Adrenal gland (tissue), 12 donors: ENCODE measurements around the gene SGMS1. TPM values are rescaled to one million over a fixed set of nuclear protein-coding genes. Genes with fewer than 3 reads are reported as not detected.

ENCODE experiments used
- DNase-seq, 7 donors: peaks; one replicate each; pipeline ENCODE4 v3.0.0-alpha.2; 2019 to 2020
- H3K27ac ChIP-seq, 5 donors: fragments of 200-600 bp; sonication (generic) in 4 of 5; 1 replicate in 3 of 5; 2 replicates in 2 of 5; pipeline versions ENCODE4 v1.5.1 to v1.8.0; 2016 to 2020; ENCODE audit warnings: mild to moderate bottlenecking in 1 of 5
- H3K27me3 ChIP-seq: fragments of 200-600 bp; 2 replicates; pipeline ENCODE4 v1.8.0; 2021
- H3K36me3 ChIP-seq, 2 donors: fragments of 200-600 bp; replicated peaks in 1 of 2; 1 replicate in 1 of 2; 2 replicates in 1 of 2; pipeline versions ENCODE4 v1.5.1 to v1.8.0; 2018 to 2022
- H3K4me1 ChIP-seq, 2 donors: fragments of 200-600 bp; replicated peaks in 1 of 2; 1 replicate in 1 of 2; 2 replicates in 1 of 2; pipeline versions ENCODE4 v1.5.1 to v1.8.0; 2018 to 2021
- H3K4me3 ChIP-seq, 4 donors: fragments of 200-600 bp; sonication (generic) in 3 of 4; one replicate each; pipeline ENCODE4 v1.5.1; 2016 to 2018
- H3K9me3 ChIP-seq, 3 donors: fragments of 200-600 bp; sonication (generic) in 1 of 3; replicated peaks in 1 of 3; 1 replicate in 2 of 3; 2 replicates in 1 of 3; pipeline versions ENCODE4 v1.5.1 to v1.8.0; 2016 to 2021
- POLR2A ChIP-seq, 2 donors: fragments of 450-650 bp; IDR thresholded peaks; one replicate each; pipeline ENCODE4 v1.6.1; 2017; ENCODE audit warnings: antibody characterized with exemption in 2 of 2, mild to moderate bottlenecking in 2 of 2, moderate library complexity in 1 of 2
- WGBS, 4 donors: extraction: QIAGEN DNeasy Blood & Tissue Kit in 2 of 4; methylation state at CpG; one replicate each; pipeline versions ENCODE4 v1.1.5 to v1.1.7; 2013 to 2017; 5-methylcytosine and 5-hydroxymethylcytosine counted together
- intact Hi-C, 2 donors: fragments of 100-400 bp; cut with DNase I; formaldehyde crosslinking; loops; one replicate each; pipeline versions ENCODE4 v1.14.1 to v1.15.0; 2022 to 2023
- polyA plus RNA-seq, 3 donors: library from polyadenylated mRNA; stranded (reverse); fragments of 200-250 nt in 2 of 3; fragments of 350-450 nt in 1 of 3; fragmentation: Illumina TruSeq in 1 of 3; extraction: RNeasy Lipid Tissue Mini Kit (QIAGEN cat#74804) in 1 of 3; gene quantifications; one replicate each; pipeline ENCODE4 v1.2.3, GENCODE V29; 2013 to 2014
- total RNA-seq, 9 donors: library from RNA; depleted of rRNA in 4 of 9; stranded (reverse); fragments of >200 nt in 4 of 9; fragments of 120-200 nt in 1 of 9; fragmentation: NEBNext Ultra II Directional in 1 of 9; extraction: Animal tissue kit (Norgen Biotek cat#: 25700) in 1 of 9; gene quantifications; one replicate each; pipeline versions ENCODE4 v1.1.0 to v1.2.4, GENCODE V29; 2013 to 2023
- TF ChIP-seq, protein P1 (sequence below), 6 experiments: fragments of 450-650 bp in 4 of 6; fragments of 200-600 bp in 2 of 6; sonication (generic) in 1 of 6; IDR thresholded peaks; 1 replicate in 5 of 6; 2 replicates in 1 of 6; pipeline versions ENCODE4 v1.5.1 to v1.8.0; 2016 to 2021; ENCODE audit warnings: antibody characterized with exemption in 6 of 6, mild to moderate bottlenecking in 2 of 6, moderate library complexity in 1 of 6
- donor health status: healthy with polysubstance abuse.
- donor health status: Bipolar disorder and iron deficiency.
- donor health status: DM: yes; HTN: yes; CAD: no.
- donor health status: DM: no; HTN: no; CAD: no.
- donor health status: DM: no; HTN: no; CAD: no.
- donor health status: DM: yes; HTN: yes; CAD: no.

Gene SGMS1
- total and polyA plus RNA-seq, 12 donors, result 9.1 to 152 (median 62.2) TPM

DNA sequence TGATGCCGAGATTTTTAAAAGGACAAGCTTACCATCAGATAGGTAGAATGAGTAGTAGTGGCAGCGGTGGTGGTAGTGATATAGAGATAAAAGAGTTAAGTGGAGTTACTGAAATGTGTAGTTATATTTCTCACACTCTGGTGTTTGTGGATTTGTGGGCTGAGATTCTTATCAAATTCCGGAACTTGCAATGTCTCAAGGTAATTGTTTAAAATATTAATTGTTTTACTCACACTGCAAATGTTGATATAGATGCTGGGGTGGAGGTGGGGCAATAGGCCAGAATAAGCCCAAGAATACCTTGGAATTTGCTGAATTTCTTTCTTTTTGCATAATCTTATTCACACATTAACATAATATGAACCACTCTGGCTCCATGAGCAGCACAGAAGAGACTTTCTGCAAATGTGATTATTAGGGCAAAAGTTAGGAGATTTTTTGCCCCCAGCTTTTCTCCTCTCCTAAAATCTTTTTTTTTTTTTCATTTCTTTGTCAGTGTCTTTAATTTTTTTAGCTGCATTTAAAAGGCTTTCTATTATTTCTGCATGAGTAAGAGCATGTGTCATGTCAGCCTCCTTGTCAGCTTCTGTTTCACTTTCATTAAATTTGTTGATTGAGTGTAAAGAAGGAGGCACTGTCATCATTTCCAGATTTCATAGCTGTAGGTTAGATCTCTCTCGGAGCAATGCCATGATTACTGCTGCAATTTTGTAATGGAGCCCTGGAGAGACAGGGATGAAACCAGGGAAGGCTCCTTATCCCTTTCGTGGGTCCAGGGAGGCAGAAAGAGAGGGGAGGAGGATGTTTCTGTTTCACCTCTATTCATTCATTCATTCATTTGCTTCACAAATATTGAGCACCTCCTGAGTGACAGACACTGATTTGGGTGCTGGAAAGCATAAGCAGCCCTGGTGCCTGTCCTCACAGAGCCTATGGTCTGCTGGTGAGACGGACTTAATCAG, 13.1 kb upstream of the SGMS1 start:
- intact Hi-C loops, result no loop called here
- WGBS, 4 donors, result 71 to 78% (median 74%) methylated on average over 6 of the region's 6 CpGs
- no peak for TF ChIP-seq POLR2A (IDR thresholded peaks at IDR 0.05)
- TF ChIP-seq, protein P1, sequence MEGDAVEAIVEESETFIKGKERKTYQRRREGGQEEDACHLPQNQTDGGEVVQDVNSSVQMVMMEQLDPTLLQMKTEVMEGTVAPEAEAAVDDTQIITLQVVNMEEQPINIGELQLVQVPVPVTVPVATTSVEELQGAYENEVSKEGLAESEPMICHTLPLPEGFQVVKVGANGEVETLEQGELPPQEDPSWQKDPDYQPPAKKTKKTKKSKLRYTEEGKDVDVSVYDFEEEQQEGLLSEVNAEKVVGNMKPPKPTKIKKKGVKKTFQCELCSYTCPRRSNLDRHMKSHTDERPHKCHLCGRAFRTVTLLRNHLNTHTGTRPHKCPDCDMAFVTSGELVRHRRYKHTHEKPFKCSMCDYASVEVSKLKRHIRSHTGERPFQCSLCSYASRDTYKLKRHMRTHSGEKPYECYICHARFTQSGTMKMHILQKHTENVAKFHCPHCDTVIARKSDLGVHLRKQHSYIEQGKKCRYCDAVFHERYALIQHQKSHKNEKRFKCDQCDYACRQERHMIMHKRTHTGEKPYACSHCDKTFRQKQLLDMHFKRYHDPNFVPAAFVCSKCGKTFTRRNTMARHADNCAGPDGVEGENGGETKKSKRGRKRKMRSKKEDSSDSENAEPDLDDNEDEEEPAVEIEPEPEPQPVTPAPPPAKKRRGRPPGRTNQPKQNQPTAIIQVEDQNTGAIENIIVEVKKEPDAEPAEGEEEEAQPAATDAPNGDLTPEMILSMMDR (IDR thresholded peaks at IDR 0.05), result no peak
- H3K9me3 ChIP-seq, result no peaks in the 10 kb centered on the region
- H3K4me1 ChIP-seq, result no peaks in the 10 kb centered on the region
- H3K27ac ChIP-seq, result no peak overlapping the region
- H3K36me3 ChIP-seq, result no peaks in the 10 kb centered on the region
- no peak for DNase-seq
- no peak overlapping the region for H3K4me3 ChIP-seq
- no peaks in the 10 kb centered on the region for H3K27me3 ChIP-seq

DNA sequence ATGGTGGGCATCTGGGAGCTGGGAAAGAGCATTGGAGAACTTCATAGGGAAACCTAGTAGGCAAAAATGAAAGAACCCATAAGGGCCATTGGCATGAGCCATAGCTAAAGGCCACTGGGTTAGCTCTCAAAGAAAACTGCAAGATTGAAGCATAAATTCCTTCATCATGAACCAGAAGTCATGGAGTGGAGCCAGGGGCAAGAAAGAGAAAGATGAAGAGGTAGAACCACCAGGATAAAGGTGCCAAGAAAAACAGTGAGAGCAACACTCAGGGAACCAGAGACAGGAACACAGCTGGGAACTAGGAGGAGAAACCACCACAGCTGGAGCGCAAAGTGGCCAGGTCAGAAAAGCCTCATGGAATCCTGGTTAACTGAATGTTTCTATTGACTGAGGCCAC, 11.5 kb upstream of the SGMS1 start:
- no peaks in the 10 kb centered on the region for H3K4me1 ChIP-seq
- 72 to 93% (median 92%) methylated on average over 1 of the region's 1 CpG for WGBS, 4 donors
- H3K27ac ChIP-seq, result no peak overlapping the region
- intact Hi-C loops, result no loop called here
- H3K9me3 ChIP-seq, result no peaks in the 10 kb centered on the region
- H3K27me3 ChIP-seq, result no peaks in the 10 kb centered on the region
- H3K36me3 ChIP-seq, result no peaks in the 10 kb centered on the region
- DNase-seq, result no peak
- TF ChIP-seq, protein P1 (IDR thresholded peaks at IDR 0.05), result no peak
- TF ChIP-seq POLR2A (IDR thresholded peaks at IDR 0.05), result no peak
- H3K4me3 ChIP-seq, result no peak overlapping the region

DNA sequence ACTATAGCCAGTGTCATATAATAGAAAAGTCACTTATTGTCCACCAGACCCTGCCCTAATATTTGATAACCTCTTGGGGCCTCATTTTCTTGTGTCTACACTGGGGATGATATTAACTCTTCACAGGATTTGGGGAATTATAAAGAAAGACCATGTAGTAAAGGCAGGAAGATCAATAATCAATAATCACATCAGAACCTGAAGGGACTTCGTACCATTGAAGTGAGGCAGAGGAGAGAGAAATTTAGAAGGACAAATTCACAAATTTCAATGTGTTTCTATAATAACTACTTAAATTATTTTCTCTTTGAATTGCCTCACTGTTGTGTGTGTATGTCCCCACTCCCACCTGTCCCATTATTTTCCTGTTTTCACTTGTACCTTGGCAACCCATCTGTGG, 10.7 kb upstream of the SGMS1 start:
- H3K36me3 ChIP-seq, result peaks cover 0 to 5% of the 10 kb centered on the region in 2 donors
- no peak overlapping the region for H3K27ac ChIP-seq
- WGBS, 4 donors, result 94 to 100% (median 96%) methylated on average over 1 of the region's 1 CpG
- intact Hi-C loops, result no loop called here
- TF ChIP-seq POLR2A (IDR thresholded peaks at IDR 0.05), result no peak
- TF ChIP-seq, protein P1 (IDR thresholded peaks at IDR 0.05), result no peak
- DNase-seq, result no peak
- H3K4me1 ChIP-seq, result no peaks in the 10 kb centered on the region
- H3K4me3 ChIP-seq, result no peak overlapping the region
- H3K9me3 ChIP-seq, result no peaks in the 10 kb centered on the region
- no peaks in the 10 kb centered on the region for H3K27me3 ChIP-seq

DNA sequence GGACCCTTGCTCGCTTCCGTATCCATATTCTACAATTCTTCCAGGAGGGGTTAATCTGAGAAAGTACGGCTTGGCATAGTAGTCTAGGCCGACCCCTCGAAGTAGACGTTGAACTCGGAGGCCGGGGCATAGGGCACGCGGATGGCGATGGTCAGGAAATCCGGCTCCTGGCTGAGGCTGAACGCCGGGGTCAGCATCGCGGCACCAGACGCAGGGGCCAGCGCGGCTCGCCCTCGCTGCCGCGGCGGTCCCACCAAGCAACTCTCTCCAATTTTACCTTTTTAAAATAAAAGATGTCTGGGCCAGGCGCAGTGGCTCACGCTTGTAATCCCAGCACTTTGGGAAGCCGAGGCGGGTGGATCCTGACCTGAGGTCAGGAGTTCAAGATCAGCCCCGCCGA, 7.3 kb upstream of the SGMS1 start:
- Histone ChIP-seq H3K4me1 (peaks cover 0 to 2% of the 10 kb centered on the region in 2 donors), H3K4me3 (no peak overlapping the region), H3K27ac (no peak overlapping the region), H3K36me3 (peaks cover 0 to 5% of the 10 kb centered on the region in 2 donors), H3K9me3 (no peaks in the 10 kb centered on the region), H3K27me3 (no peaks in the 10 kb centered on the region)
- 95 to 98% (median 98%) methylated on average over 20 to 30 of the region's 30 CpGs for WGBS, 4 donors
- intact Hi-C loops, result no loop called here
- TF ChIP-seq, protein P1 (IDR thresholded peaks at IDR 0.05), result no peak
- no peak for TF ChIP-seq POLR2A (IDR thresholded peaks at IDR 0.05)
- DNase-seq, result no peak
